Measurements from ENCODE around the gene ARHGAP24. TPM values are rescaled to one million over a fixed set of nuclear protein-coding genes. Genes with fewer than 3 reads are reported as not detected.

The ARHGAP24 gene
- total and polyA plus RNA-seq, 2 experiments from 2014 or later: 5.1 to 8.6 TPM

DNA sequence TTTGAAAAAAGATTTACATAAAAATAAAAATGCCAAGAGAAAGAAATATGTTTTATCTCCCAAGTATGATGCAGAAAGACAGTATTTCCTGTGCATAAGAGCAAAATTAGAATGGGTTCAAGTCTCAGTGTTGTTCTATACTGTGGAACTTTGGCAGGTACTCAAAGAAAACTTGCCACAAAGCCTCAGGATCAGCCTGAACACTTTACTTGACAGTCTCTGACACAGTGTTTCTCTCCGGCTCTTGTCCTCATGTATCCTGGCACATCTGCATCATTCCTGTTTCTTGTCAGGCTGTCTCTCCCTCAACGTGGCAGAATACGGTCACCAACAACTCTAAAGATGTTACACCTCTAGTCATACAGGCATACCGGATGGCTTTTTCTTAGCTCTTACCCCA, 273.7 kb downstream of the ARHGAP24 start:
- peak; percentile 37 to 61 for DNase-seq (ENCODE audit: low read depth in 1 of 2, low spot score in 1 of 2)
- no peak overlapping the region for H3K27ac ChIP-seq

DNA sequence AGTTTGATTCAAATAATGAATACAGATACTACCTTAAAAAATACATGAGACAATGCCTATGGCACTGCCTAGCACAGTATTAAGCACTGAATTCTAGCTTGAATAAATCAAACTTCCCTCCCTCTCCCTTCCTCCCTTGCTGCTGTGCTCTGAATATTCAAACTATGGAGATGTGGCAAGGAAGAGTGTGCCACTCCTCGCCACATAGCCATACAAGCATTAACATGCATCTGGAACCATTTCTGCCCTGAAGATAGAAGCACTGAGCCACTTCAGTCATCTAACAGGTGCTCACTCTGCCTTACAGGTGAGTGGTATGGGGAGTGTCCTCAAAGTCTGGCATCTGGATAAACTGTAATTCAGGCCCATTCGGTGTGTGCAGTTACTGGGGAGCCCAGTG, 276.9 kb downstream of the ARHGAP24 start:
- H3K36me3 ChIP-seq: no peaks in the 10 kb centered on the region
- no peaks in the 10 kb centered on the region for H3K27me3 ChIP-seq
- DNase-seq (ENCODE audit: low read depth in 1 of 2, low spot score in 1 of 2): no peak
- H3K27ac ChIP-seq: no peak overlapping the region
- peaks cover 26% of the 10 kb centered on the region for H3K4me1 ChIP-seq (ENCODE audit: low read depth)
- H3K4me3 ChIP-seq: no peak overlapping the region
- TF ChIP-seq CTCF (IDR thresholded peaks at IDR 0.05; ENCODE audit: low read depth, low read length): no peak
- no peaks in the 10 kb centered on the region for H3K9me3 ChIP-seq (ENCODE audit: low read depth)

More for the DNA sequence above, 273.7 kb downstream of the ARHGAP24 start:
- TF ChIP-seq CTCF (IDR thresholded peaks at IDR 0.05; ENCODE audit: low read depth, low read length): no peak
- peaks cover 26% of the 10 kb centered on the region for H3K4me1 ChIP-seq (ENCODE audit: low read depth)
- H3K36me3 ChIP-seq: no peaks in the 10 kb centered on the region
- H3K27me3 ChIP-seq: no peaks in the 10 kb centered on the region
- no peaks in the 10 kb centered on the region for H3K9me3 ChIP-seq (ENCODE audit: low read depth)
- no peak overlapping the region for H3K4me3 ChIP-seq

GRCh38 chr4:85755285-85755684, 280.3 kb downstream of the ARHGAP24 start:
- Histone ChIP-seq H3K27me3 (no peaks in the 10 kb centered on the region), H3K4me1 (ENCODE audit: low read depth) (peaks cover 14% of the 10 kb centered on the region), H3K9me3 (ENCODE audit: low read depth) (no peaks in the 10 kb centered on the region), H3K27ac (no peak overlapping the region), H3K4me3 (no peak overlapping the region), H3K36me3 (no peaks in the 10 kb centered on the region)
- TF ChIP-seq CTCF (IDR thresholded peaks at IDR 0.05; ENCODE audit: low read depth, low read length): no peak
- DNase-seq (ENCODE audit: low read depth in 1 of 2, low spot score in 1 of 2): no peak

- no peaks in the 10 kb centered on the region for H3K9me3 ChIP-seq (ENCODE audit: low read depth)
- TF ChIP-seq CTCF (IDR thresholded peaks at IDR 0.05; ENCODE audit: low read depth, low read length): peak; percentile 53
- no peaks in the 10 kb centered on the region for H3K27me3 ChIP-seq
- no peak overlapping the region for H3K27ac ChIP-seq
- H3K4me1 ChIP-seq (ENCODE audit: low read depth): peaks cover 14% of the 10 kb centered on the region
- DNase-seq (ENCODE audit: low read depth in 1 of 2, low spot score in 1 of 2): peak; percentile 31 to 80
- no peak overlapping the region for H3K4me3 ChIP-seq
- H3K36me3 ChIP-seq: no peaks in the 10 kb centered on the region
Measured at GRCh38 chr4:85756938-85757337, 282.0 kb downstream of the ARHGAP24 start.

DNA sequence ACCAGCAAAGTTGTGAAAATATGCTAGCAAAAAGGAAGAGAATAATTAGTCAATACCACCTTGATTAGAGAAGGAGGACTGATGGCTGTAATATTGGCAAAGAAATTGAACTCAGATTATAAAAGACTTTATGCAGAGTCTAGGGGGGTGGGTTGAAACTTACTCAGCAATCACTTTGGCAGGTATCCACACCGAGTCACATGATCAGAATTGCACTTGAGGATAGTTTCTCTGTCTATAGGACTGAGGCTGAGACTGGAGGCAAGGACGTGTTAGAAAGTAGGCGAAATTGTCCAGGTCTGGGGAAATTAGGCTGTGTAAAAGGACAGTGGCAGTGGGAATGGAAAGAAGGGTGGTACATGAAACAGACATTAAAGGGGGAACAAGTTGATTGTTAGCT, 284.4 kb downstream of the ARHGAP24 start:
- TF ChIP-seq CTCF (IDR thresholded peaks at IDR 0.05; ENCODE audit: low read depth, low read length): no peak

GRCh38 chr4:85760511-85760910, 285.6 kb downstream of the ARHGAP24 start:
- Histone ChIP-seq H3K27me3 (no peaks in the 10 kb centered on the region), H3K27ac (no peak overlapping the region), H3K9me3 (ENCODE audit: low read depth) (no peaks in the 10 kb centered on the region), H3K4me1 (ENCODE audit: low read depth) (no peaks in the 10 kb centered on the region), H3K4me3 (no peak overlapping the region), H3K36me3 (no peaks in the 10 kb centered on the region)
- peak in 1 of 2 donors; percentile 41 for DNase-seq (ENCODE audit: low read depth in 1 of 2, low spot score in 1 of 2)
- TF ChIP-seq CTCF (IDR thresholded peaks at IDR 0.05; ENCODE audit: low read depth, low read length): no peak

More for the DNA sequence above, 284.4 kb downstream of the ARHGAP24 start:
- Histone ChIP-seq H3K4me3 (no peak overlapping the region), H3K27me3 (no peaks in the 10 kb centered on the region), H3K36me3 (no peaks in the 10 kb centered on the region), H3K27ac (no peak overlapping the region), H3K4me1 (ENCODE audit: low read depth) (no peaks in the 10 kb centered on the region), H3K9me3 (ENCODE audit: low read depth) (no peaks in the 10 kb centered on the region)
- DNase-seq (ENCODE audit: low read depth in 1 of 2, low spot score in 1 of 2): no peak
